UCSD-AML1 (cell line): ENCODE results near the gene FCRLA.

Experiments
- DNase-seq: peaks from one replicate; lab custom pipeline; 2025; ENCODE audit not compliant: unreplicated experiment; lab: John Stamatoyannopoulos, UW

The FCRLA gene

GRCh38 chr1:161731241-161731640 is 24.2 kb downstream of the FCRLA start:
- no peak for DNase-seq

GRCh38 chr1:161731981-161732718 is 25.1 kb downstream of the FCRLA start:
- DNase-seq, result no peak

GRCh38 chr1:161733526-161733925 is 26.5 kb downstream of the FCRLA start:
- no peak for DNase-seq

GRCh38 chr1:161735837-161736236 is 28.8 kb downstream of the FCRLA start:
- no peak for DNase-seq

GRCh38 chr1:161736335-161736969 is 29.4 kb downstream of the FCRLA start:
- no peak for DNase-seq

GRCh38 chr1:161737625-161738024 is 30.6 kb downstream of the FCRLA start:
- DNase-seq, result no peak

- peak; percentile 83 for DNase-seq
These were observed 31.7 kb downstream of the FCRLA start for GRCh38 chr1:161738627-161739287.

GRCh38 chr1:161739865-161740566 is 33.0 kb downstream of the FCRLA start:
- DNase-seq, result peak; percentile 46

GRCh38 chr1:161740921-161741320 is 33.9 kb downstream of the FCRLA start:
- no peak for DNase-seq

- no peak for DNase-seq
These were observed 36.2 kb downstream of the FCRLA start for GRCh38 chr1:161743231-161743630.

- DNase-seq, result no peak
These were observed 40.8 kb downstream of the FCRLA start for GRCh38 chr1:161747801-161748200.

- peak; percentile 91 for DNase-seq
These were observed 42.7 kb downstream of the FCRLA start, which contains the start of gene DUSP12 for GRCh38 chr1:161749509-161750407. Gene DUSP12, plus strand, starts transcription at chr1:161749786. Its CDS starts 16 bp downstream, at chr1:161749802.

- DNase-seq, result no peak
These were observed 56.6 kb downstream of the FCRLA start for GRCh38 chr1:161763522-161764098.
